Ramos (cell line): ENCODE data around the gene SEMA3F.
"Not testable (repeated sequence)": the region's sequence is repeated elsewhere in the genome, so short reads cannot be mapped to it uniquely, and the experiment has no call there.

Source experiments
- in situ Hi-C: fragments of 300-500 bp; cut with MboI; formaldehyde crosslinking; loops from one replicate; pipeline ENCODE4 v1.14.3; 2022; ENCODE audit warnings: low sequenced_read_pairs; ENCODE audit not compliant: unreplicated experiment

The SEMA3F gene

GRCh38 chr3:50226888-50227389, 71.8 kb downstream of the SEMA3F start:
- in situ Hi-C loops: no loop called here

GRCh38 chr3:50227390-50228183, 72.5 kb downstream of the SEMA3F start:
- in situ Hi-C loops: no loop called here

- in situ Hi-C loops: not testable (repeated sequence)
Measured at GRCh38 chr3:50228184-50228763, 73.2 kb downstream of the SEMA3F start.

- in situ Hi-C loops: no loop called here
Measured at GRCh38 chr3:50229490-50229889, 74.4 kb downstream of the SEMA3F start.

GRCh38 chr3:50230104-50230793, 75.1 kb downstream of the SEMA3F start:
- in situ Hi-C loops: no loop called here

- in situ Hi-C loops: no loop called here
Measured at GRCh38 chr3:50230794-50231125, 75.6 kb downstream of the SEMA3F start.

- in situ Hi-C loops: no loop called here
Measured at GRCh38 chr3:50231581-50231980, 76.5 kb downstream of the SEMA3F start.

GRCh38 chr3:50232303-50232702, 77.2 kb downstream of the SEMA3F start:
- in situ Hi-C loops: no loop called here

- in situ Hi-C loops: no loop called here
Measured at GRCh38 chr3:50233176-50233575, 78.1 kb downstream of the SEMA3F start.

GRCh38 chr3:50235716-50236483, 80.8 kb downstream of the SEMA3F start, which contains the start of gene GNAI2:
GNAI2 (plus strand) TSS chr3:50236204; CDS start chr3:50236336, 132 bp downstream.
- in situ Hi-C loops: no loop called here

GRCh38 chr3:50236484-50237132, 81.5 kb downstream of the SEMA3F start:
- in situ Hi-C loops: no loop called here

GRCh38 chr3:50237133-50237651, 82.1 kb downstream of the SEMA3F start:
- in situ Hi-C loops: no loop called here

- in situ Hi-C loops: no loop called here
Measured at GRCh38 chr3:50237754-50238548, 82.8 kb downstream of the SEMA3F start.

- in situ Hi-C loops: no loop called here
Measured at GRCh38 chr3:50238549-50239026, 83.5 kb downstream of the SEMA3F start.
